ENCODE results near the gene MYO7A. TPM values are rescaled to one million over a fixed set of nuclear protein-coding genes. Genes with fewer than 3 reads are reported as not detected.

Gene MYO7A
- total RNA-seq, 1 experiment from 2014 or later, result 2.5 TPM

DNA sequence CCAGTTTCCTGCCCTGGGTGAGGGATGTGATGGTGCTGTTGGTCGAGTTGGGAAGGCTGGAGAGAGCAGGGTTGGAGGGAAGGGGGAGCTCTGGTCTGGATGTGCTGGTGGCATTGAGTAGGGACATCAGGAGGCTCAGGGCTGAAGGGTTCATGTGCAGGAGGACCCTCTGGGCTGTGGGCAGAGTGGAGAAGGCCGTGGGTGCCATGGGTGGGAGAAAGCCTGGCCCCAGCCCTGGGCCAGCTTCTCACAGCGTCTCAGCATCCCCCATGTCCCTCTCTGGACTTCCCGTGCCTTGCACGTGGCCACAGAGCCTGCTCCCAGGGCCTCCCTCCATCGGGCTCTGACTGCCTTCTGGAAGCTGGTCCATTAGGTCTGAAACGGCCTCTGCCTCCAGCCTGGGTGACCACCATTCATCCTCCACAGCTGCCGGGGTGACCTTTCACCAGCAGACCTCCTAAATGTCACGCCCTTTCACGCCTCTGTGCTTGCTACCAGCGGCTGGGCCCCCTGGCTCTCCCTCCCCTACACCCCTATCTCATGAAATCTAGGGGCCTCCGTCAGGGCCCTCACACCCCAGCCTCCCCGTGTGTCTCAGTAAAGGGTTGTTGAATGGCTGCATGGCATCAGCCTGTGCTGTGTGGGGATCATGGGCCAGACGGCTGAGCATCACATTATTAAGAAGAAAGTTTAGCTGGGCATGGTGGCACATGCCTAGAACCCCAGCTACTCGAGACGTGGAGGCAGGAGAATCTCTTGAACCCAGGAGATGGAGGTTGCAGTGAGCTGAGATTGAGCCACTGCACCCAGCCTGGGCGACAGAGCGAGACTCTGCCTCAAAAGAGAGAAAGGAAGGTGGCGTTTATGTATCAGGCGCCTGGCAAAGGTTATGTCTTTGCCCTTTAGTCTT lies 25.5 kb downstream of the MYO7A start:
- Mint-ChIP-seq H3K27ac (no peak overlapping the region; the same call in 1 of the 2 replicates), H3K36me3 (no peaks in the 10 kb centered on the region), H3K27me3 (ENCODE audit: low read depth) (0 out of 2 replicates have a peak, but pooled peaks cover 2% of the 10 kb centered on the region), H3K4me1 (peaks cover 10% of the 10 kb centered on the region), H3K9me3 (no peaks in the 10 kb centered on the region), H3K4me3 (no peak overlapping the region)
- POLR2A ChIA-PET, result no interaction called here
- DNase-seq (ENCODE audit: low spot score) (no peak), ATAC-seq (no peak)
- CTCF ChIA-PET, result interaction anchor here (1.7 kb wide), 1 partner anchor 26 kb away, joined by 5 read pairs; no protein-coding TSS in a partner anchor
- TF ChIP-seq ETV6 (CRISPR knock-in tag; IDR thresholded peaks at IDR 0.05) (no peak), CREM (CRISPR knock-in tag; IDR thresholded peaks at IDR 0.05) (no peak), OVOL2 (CRISPR knock-in tag; IDR thresholded peaks at IDR 0.05; ENCODE audit: borderline replicate concordance) (no peak), GABPB1 (CRISPR knock-in tag; IDR thresholded peaks at IDR 0.05) (no peak), JUN (CRISPR knock-in tag; IDR thresholded peaks at IDR 0.05) (no peak), ZBTB21 (CRISPR knock-in tag; IDR thresholded peaks at IDR 0.05; ENCODE audit: borderline replicate concordance) (no peak), NFYB (CRISPR knock-in tag; conservative IDR thresholded peaks at IDR 0.05; ENCODE audit: low read depth) (no peak), ZNF138 (CRISPR knock-in tag; conservative IDR thresholded peaks at IDR 0.05) (no peak), SMAD4 (CRISPR knock-in tag; IDR thresholded peaks at IDR 0.05) (no peak), FOXJ3 (CRISPR knock-in tag; IDR thresholded peaks at IDR 0.05; ENCODE audit: borderline replicate concordance) (no peak), ZNF263 (CRISPR knock-in tag; IDR thresholded peaks at IDR 0.05; ENCODE audit: low read depth) (no peak), ZNF423 (CRISPR knock-in tag; IDR thresholded peaks at IDR 0.05) (no peak), ZNF317 (CRISPR knock-in tag; IDR thresholded peaks at IDR 0.05; ENCODE audit: borderline replicate concordance, low read depth) (no peak)
- TF ChIP-seq, protein P1, sequence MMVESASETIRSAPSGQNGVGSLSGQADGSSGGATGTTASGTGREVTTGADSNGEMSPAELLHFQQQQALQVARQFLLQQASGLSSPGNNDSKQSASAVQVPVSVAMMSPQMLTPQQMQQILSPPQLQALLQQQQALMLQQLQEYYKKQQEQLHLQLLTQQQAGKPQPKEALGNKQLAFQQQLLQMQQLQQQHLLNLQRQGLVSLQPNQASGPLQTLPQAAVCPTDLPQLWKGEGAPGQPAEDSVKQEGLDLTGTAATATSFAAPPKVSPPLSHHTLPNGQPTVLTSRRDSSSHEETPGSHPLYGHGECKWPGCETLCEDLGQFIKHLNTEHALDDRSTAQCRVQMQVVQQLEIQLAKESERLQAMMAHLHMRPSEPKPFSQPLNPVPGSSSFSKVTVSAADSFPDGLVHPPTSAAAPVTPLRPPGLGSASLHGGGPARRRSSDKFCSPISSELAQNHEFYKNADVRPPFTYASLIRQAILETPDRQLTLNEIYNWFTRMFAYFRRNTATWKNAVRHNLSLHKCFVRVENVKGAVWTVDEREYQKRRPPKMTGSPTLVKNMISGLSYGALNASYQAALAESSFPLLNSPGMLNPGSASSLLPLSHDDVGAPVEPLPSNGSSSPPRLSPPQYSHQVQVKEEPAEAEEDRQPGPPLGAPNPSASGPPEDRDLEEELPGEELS (CRISPR knock-in tag; IDR thresholded peaks at IDR 0.05), result no peak
- TF ChIP-seq, protein P2, sequence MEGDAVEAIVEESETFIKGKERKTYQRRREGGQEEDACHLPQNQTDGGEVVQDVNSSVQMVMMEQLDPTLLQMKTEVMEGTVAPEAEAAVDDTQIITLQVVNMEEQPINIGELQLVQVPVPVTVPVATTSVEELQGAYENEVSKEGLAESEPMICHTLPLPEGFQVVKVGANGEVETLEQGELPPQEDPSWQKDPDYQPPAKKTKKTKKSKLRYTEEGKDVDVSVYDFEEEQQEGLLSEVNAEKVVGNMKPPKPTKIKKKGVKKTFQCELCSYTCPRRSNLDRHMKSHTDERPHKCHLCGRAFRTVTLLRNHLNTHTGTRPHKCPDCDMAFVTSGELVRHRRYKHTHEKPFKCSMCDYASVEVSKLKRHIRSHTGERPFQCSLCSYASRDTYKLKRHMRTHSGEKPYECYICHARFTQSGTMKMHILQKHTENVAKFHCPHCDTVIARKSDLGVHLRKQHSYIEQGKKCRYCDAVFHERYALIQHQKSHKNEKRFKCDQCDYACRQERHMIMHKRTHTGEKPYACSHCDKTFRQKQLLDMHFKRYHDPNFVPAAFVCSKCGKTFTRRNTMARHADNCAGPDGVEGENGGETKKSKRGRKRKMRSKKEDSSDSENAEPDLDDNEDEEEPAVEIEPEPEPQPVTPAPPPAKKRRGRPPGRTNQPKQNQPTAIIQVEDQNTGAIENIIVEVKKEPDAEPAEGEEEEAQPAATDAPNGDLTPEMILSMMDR (IDR thresholded peaks at IDR 0.05), result no peak
- TF ChIP-seq, protein P3, sequence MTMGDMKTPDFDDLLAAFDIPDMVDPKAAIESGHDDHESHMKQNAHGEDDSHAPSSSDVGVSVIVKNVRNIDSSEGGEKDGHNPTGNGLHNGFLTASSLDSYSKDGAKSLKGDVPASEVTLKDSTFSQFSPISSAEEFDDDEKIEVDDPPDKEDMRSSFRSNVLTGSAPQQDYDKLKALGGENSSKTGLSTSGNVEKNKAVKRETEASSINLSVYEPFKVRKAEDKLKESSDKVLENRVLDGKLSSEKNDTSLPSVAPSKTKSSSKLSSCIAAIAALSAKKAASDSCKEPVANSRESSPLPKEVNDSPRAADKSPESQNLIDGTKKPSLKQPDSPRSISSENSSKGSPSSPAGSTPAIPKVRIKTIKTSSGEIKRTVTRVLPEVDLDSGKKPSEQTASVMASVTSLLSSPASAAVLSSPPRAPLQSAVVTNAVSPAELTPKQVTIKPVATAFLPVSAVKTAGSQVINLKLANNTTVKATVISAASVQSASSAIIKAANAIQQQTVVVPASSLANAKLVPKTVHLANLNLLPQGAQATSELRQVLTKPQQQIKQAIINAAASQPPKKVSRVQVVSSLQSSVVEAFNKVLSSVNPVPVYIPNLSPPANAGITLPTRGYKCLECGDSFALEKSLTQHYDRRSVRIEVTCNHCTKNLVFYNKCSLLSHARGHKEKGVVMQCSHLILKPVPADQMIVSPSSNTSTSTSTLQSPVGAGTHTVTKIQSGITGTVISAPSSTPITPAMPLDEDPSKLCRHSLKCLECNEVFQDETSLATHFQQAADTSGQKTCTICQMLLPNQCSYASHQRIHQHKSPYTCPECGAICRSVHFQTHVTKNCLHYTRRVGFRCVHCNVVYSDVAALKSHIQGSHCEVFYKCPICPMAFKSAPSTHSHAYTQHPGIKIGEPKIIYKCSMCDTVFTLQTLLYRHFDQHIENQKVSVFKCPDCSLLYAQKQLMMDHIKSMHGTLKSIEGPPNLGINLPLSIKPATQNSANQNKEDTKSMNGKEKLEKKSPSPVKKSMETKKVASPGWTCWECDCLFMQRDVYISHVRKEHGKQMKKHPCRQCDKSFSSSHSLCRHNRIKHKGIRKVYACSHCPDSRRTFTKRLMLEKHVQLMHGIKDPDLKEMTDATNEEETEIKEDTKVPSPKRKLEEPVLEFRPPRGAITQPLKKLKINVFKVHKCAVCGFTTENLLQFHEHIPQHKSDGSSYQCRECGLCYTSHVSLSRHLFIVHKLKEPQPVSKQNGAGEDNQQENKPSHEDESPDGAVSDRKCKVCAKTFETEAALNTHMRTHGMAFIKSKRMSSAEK (CRISPR knock-in tag; IDR thresholded peaks at IDR 0.05; ENCODE audit: borderline replicate concordance), result no peak
- TF ChIP-seq, protein P4, sequence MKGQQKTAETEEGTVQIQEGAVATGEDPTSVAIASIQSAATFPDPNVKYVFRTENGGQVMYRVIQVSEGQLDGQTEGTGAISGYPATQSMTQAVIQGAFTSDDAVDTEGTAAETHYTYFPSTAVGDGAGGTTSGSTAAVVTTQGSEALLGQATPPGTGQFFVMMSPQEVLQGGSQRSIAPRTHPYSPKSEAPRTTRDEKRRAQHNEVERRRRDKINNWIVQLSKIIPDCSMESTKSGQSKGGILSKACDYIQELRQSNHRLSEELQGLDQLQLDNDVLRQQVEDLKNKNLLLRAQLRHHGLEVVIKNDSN (CRISPR knock-in tag; IDR thresholded peaks at IDR 0.05), result no peak
- TF ChIP-seq, protein P5, sequence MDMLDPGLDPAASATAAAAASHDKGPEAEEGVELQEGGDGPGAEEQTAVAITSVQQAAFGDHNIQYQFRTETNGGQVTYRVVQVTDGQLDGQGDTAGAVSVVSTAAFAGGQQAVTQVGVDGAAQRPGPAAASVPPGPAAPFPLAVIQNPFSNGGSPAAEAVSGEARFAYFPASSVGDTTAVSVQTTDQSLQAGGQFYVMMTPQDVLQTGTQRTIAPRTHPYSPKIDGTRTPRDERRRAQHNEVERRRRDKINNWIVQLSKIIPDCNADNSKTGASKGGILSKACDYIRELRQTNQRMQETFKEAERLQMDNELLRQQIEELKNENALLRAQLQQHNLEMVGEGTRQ (CRISPR knock-in tag; IDR thresholded peaks at IDR 0.05), result no peak
- TF ChIP-seq, protein P6, sequence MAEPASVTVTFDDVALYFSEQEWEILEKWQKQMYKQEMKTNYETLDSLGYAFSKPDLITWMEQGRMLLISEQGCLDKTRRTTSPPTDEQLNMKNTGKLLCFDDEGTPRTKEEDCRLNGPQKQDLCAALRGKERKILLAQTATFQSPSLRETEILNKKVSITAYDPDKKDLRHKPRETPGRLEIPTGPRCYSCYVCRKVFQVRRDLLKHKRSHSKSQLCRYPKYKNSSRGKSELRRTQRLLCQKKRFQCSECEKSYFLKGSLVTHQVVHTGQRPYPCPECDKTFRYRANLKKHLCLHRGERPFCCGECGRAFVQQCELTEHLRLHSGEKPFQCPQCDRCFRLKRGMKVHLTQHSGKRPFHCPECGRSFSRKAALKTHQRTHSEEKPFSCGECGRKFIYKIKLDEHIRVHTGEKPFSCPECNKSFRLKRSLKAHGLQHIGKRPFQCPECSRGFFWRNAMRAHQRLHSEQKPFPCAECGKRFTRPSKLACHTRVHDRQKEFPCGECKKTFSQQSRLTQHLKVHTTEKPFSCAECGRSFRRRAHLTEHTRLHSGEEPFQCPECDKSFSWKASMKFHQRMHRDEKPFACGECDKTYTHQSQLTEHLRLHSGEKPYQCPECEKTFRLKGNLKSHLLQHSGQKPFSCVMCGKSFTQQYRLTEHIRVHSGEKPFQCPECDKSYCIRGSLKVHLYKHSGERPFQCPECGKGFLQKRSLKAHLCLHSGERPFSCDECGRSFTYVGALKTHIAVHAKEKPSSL (CRISPR knock-in tag; conservative IDR thresholded peaks at IDR 0.05), result no peak
